GM15510 (cell line): ENCODE measurements around the gene RXRB.

Source experiments
- POLR2A ChIP-seq: IDR thresholded peaks from 3 replicates; pipeline ENCODE4 v1.6.1; 2011; ENCODE audit warnings: borderline replicate concordance; ENCODE audit not compliant: insufficient read length; ENCODE audit errors: extremely low read depth

The RXRB gene

GRCh38 chr6:33204415-33205190, 4.1 kb upstream of the RXRB start, which contains the start of gene HSD17B8:
HSD17B8 (plus strand) TSS chr6:33204655; CDS start chr6:33204669, 14 bp downstream.
- TF ChIP-seq POLR2A = peak; percentile 72

- no peak for TF ChIP-seq POLR2A
Measured at GRCh38 chr6:33204165-33204414, 3.6 kb upstream of the RXRB start.

GRCh38 chr6:33203443-33204164, 3.1 kb upstream of the RXRB start:
- no peak for TF ChIP-seq POLR2A

GRCh38 chr6:33202799-33203198, 2.3 kb upstream of the RXRB start:
- no peak for TF ChIP-seq POLR2A

GRCh38 chr6:33201935-33202334, 1.5 kb upstream of the RXRB start:
- TF ChIP-seq POLR2A = no peak

- no peak for TF ChIP-seq POLR2A
Measured at GRCh38 chr6:33201147-33201545, 681 bp upstream of the RXRB start.

GRCh38 chr6:33199687-33200218, 712 bp downstream of the RXRB start:
- no peak for TF ChIP-seq POLR2A

- TF ChIP-seq POLR2A = no peak
Measured at GRCh38 chr6:33198853-33199436, 1.5 kb downstream of the RXRB start.

- TF ChIP-seq POLR2A = no peak
Measured at GRCh38 chr6:33198159-33198852, 2.2 kb downstream of the RXRB start.

- TF ChIP-seq POLR2A = no peak
Measured at GRCh38 chr6:33197431-33198048, 2.9 kb downstream of the RXRB start.

GRCh38 chr6:33195304-33196165, 4.9 kb downstream of the RXRB start:
- no peak for TF ChIP-seq POLR2A

GRCh38 chr6:33194431-33194979, 6.0 kb downstream of the RXRB start:
- TF ChIP-seq POLR2A = no peak

GRCh38 chr6:33193619-33194018, 6.8 kb downstream of the RXRB start:
- TF ChIP-seq POLR2A = no peak
